Neural cell (in vitro differentiated cells): Measurements from ENCODE around the gene WWC2. TPM values are rescaled to one million over a fixed set of nuclear protein-coding genes. Genes with fewer than 3 reads are reported as not detected.

ENCODE experiments used
- H2AFZ ChIP-seq: fragments of 200-600, 300-800 bp; sonication (generic), shearing (Covaris generic); 2 replicates; pipeline ENCODE4 v1.6.0; 2014; ENCODE audit warnings: low read depth, mild to moderate bottlenecking, antibody characterized with exemption, low read length, moderate library complexity
- H3F3A ChIP-seq: fragments of 200-600 bp; shearing (Covaris generic); 2 replicates; pipeline ENCODE4 v1.6.1; 2016; ENCODE audit warnings: mild to moderate bottlenecking, moderate library complexity, mixed read lengths, antibody characterized with exemption, low read length; ENCODE audit not compliant: insufficient read depth, poor library complexity, severe bottlenecking
- H3K27ac ChIP-seq: fragments of 200-600, 300-800 bp; sonication (generic), shearing (Covaris generic); 2 replicates; pipeline ENCODE4 v1.5.1; 2014; ENCODE audit warnings: mild to moderate bottlenecking, low read length, moderate library complexity
- H3K27me3 ChIP-seq: fragments of 300-800, 200-600 bp; sonication (generic), shearing (Covaris generic); 2 replicates; pipeline ENCODE4 v1.6.0; 2014; ENCODE audit warnings: mild to moderate bottlenecking, low read depth, low read length, moderate library complexity; ENCODE audit not compliant: insufficient read depth
- H3K36me3 ChIP-seq: fragments of 300-800, 200-600 bp; sonication (generic), shearing (Covaris generic); 2 replicates; pipeline ENCODE4 v1.5.1; 2014; ENCODE audit warnings: mild to moderate bottlenecking, antibody characterized with exemption, low read length, moderate library complexity; ENCODE audit not compliant: insufficient read depth
- H3K4me2 ChIP-seq: fragments of 300-800, 200-600 bp; sonication (generic), shearing (Covaris generic); 2 replicates; pipeline ENCODE4 v1.6.0; 2014; ENCODE audit warnings: mild to moderate bottlenecking, low read length
- H3K4me3 ChIP-seq: fragments of 300-800, 200-600 bp; sonication (generic), shearing (Covaris generic); 2 replicates; pipeline ENCODE4 v1.5.1; 2014; ENCODE audit warnings: mild to moderate bottlenecking, low read length, moderate library complexity
- H3K79me2 ChIP-seq: fragments of 200-600 bp; shearing (Covaris generic); replicated peaks from 2 replicates; pipeline ENCODE4 v1.6.0; 2014; ENCODE audit warnings: mild to moderate bottlenecking, low read length, moderate library complexity; ENCODE audit not compliant: insufficient read depth
- H3K9ac ChIP-seq: fragments of 300-800, 200-600 bp; sonication (generic), shearing (Covaris generic); 2 replicates; pipeline ENCODE4 v1.6.1; 2016; ENCODE audit warnings: mild to moderate bottlenecking, low read length, mixed read lengths
- H3K9me2 ChIP-seq: fragments of 200-600 bp; shearing (Covaris generic); 2 replicates; pipeline ENCODE4 v1.6.1; 2016; ENCODE audit warnings: mild to moderate bottlenecking, low read length, mixed read lengths; ENCODE audit not compliant: insufficient read depth
- H3K9me3 ChIP-seq: fragments of 200-600, 300-800 bp; sonication (generic), shearing (Covaris generic); 2 replicates; pipeline ENCODE4 v1.6.1; 2016; ENCODE audit warnings: mild to moderate bottlenecking, mixed run types, low read length, moderate library complexity, mixed read lengths
- H4K20me1 ChIP-seq: fragments of 200-600 bp; shearing (Covaris generic); 2 replicates; pipeline ENCODE4 v1.6.1; 2016; ENCODE audit warnings: mild to moderate bottlenecking, mixed run types; ENCODE audit not compliant: insufficient read depth
- EP300 ChIP-seq: fragments of 450-650 bp; conservative IDR thresholded peaks from 2 replicates; pipeline ENCODE4 v1.6.1; 2014; ENCODE audit warnings: antibody characterized with exemption, mild to moderate bottlenecking, moderate library complexity; ENCODE audit not compliant: poor library complexity, severe bottlenecking
- EZH2 ChIP-seq: fragments of 200-600, 300-800 bp; shearing (Covaris generic), sonication (generic); IDR thresholded peaks from 2 replicates; pipeline ENCODE4 v1.6.1; 2014; ENCODE audit warnings: antibody characterized with exemption, low read length, borderline replicate concordance, mild to moderate bottlenecking; ENCODE audit not compliant: insufficient read depth, poor library complexity, severe bottlenecking
- MXI1 ChIP-seq: fragments of 450-650 bp; conservative IDR thresholded peaks from 2 replicates; pipeline ENCODE4 v1.6.1; 2014; ENCODE audit warnings: antibody characterized with exemption, mild to moderate bottlenecking; ENCODE audit not compliant: poor library complexity, severe bottlenecking
- POLR2AphosphoS5 ChIP-seq: IDR thresholded peaks from 2 replicates; pipeline ENCODE4 v1.6.1; 2012
- RAD21 ChIP-seq: fragments of 450-650 bp; conservative IDR thresholded peaks from 2 replicates; pipeline ENCODE4 v1.6.1; 2014; ENCODE audit warnings: antibody characterized with exemption, mild to moderate bottlenecking, moderate library complexity
- SMC3 ChIP-seq: fragments of 450-650 bp; conservative IDR thresholded peaks from 2 replicates; pipeline ENCODE4 v1.6.1; 2014; ENCODE audit warnings: antibody characterized with exemption, mild to moderate bottlenecking, moderate library complexity; ENCODE audit not compliant: poor library complexity
- TAF1 ChIP-seq: IDR thresholded peaks from 2 replicates; pipeline ENCODE4 v1.6.1; 2012; ENCODE audit warnings: low read depth
- polyA plus RNA-seq: library from polyadenylated mRNA; depleted of rRNA; stranded (reverse); fragments of >200 nt; gene quantifications from 2 replicates; pipeline ENCODE4 v1.2.3, GENCODE V29; 2014
- TF ChIP-seq, protein P1 (sequence below): fragments of 450-650 bp; IDR thresholded peaks from 2 replicates; pipeline ENCODE4 v1.5.1; 2014; ENCODE audit warnings: antibody characterized with exemption, mild to moderate bottlenecking, moderate library complexity; ENCODE audit not compliant: poor library complexity, severe bottlenecking
- TF ChIP-seq, protein P2 (sequence below): IDR thresholded peaks from 2 replicates; pipeline ENCODE4 v1.6.1; 2012; ENCODE audit warnings: borderline replicate concordance

WWC2 gene
- polyA plus RNA-seq, 1 donor from 2014 or later: 5.7 TPM

DNA sequence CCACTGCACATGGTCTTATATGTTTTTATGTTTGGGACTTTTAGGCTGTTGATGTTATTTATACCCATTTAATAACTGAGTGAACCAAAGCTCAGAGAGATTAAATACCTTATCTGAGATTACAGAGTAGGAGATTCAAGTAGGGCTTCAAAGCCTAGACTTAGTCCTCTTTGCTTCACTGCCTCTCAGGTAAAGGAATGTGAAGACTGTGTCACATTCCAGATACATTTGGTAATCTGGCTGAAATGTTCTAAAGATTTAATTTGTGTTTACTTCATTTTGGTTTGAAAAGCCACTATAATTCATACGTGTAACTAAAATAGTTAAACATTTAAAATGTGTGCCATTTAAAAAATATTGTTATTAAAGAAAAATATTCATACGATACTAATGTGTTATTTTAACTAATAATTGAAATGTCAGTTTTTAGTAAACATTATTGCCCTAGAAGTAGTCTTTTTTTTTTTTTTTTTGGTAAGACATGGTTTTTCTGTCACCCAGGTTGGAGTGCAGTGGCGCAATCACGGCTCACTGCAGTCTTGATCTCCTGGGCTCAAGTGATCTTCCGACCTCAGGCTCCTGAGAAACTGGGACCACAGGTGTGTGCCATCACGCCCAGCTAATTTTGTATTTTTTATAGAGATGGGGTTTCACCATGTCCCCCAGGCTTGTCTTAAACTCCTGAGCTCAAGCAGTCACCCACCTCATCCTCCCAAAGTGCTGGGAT is 54.3 kb downstream of the WWC2 start:
- no peaks in the 10 kb centered on the region for H3F3A ChIP-seq

DNA sequence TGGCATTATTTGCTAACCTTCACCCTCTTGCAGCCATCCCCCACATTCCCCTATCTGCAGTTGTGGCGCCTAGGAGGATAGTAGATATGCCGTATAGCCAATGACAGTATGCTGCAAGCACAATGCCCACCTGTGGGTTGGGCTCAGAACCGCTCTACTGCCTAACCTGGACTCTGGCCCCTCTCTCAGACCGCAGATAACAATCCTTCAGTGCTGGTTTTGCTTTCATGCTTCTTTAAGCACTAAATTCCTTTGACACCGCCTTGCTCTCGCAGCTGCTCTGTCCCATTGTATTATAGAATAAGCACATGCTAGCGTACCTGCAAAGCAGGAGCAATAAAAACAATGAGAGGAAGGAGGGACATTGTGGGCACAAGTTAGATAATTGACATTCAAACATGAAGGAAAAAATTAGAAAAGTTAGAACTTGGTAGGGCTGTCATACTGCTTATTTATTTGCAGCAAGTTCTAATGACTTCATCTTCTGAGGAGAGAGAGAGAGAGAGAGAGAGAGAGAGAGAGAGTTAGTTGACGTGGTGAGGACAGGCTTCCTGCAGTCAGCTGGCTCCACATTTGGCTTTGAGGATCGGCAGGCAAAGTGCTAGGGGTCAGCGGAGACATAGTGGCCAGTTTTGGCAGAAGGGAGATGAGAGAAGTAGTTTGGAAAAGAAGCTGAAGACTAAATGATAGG is 55.8 kb downstream of the WWC2 start:
- Histone ChIP-seq H3K27ac (no peak overlapping the region), H3K9me2 (no peaks in the 10 kb centered on the region), H3K36me3 (no peaks in the 10 kb centered on the region), H2AFZ (no peak overlapping the region), H3K4me2 (no peak overlapping the region), H3K27me3 (no peaks in the 10 kb centered on the region), H3K9ac (no peak overlapping the region), H3K9me3 (no peaks in the 10 kb centered on the region), H3F3A (no peaks in the 10 kb centered on the region), H4K20me1 (no peaks in the 10 kb centered on the region), H3K79me2 (no peaks in the 10 kb centered on the region), H3K4me3 (no peak overlapping the region)
- TF ChIP-seq EZH2 (no peak), EP300 (no peak), MXI1 (no peak), TAF1 (no peak)

More for the DNA sequence above, 54.3 kb downstream of the WWC2 start:
- Histone ChIP-seq H3K9ac (no peak overlapping the region), H3K79me2 (no peaks in the 10 kb centered on the region), H3K9me2 (no peaks in the 10 kb centered on the region), H4K20me1 (no peaks in the 10 kb centered on the region), H3K27me3 (no peaks in the 10 kb centered on the region), H3K4me3 (no peak overlapping the region), H3K4me2 (no peak overlapping the region), H3K27ac (no peak overlapping the region), H2AFZ (no peak overlapping the region), H3K36me3 (no peaks in the 10 kb centered on the region), H3K9me3 (no peaks in the 10 kb centered on the region)
- TF ChIP-seq EZH2 (no peak), TAF1 (no peak), RAD21 (no peak), SMC3 (no peak), POLR2AphosphoS5 (no peak), EP300 (no peak), MXI1 (no peak)
- TF ChIP-seq, protein P1, sequence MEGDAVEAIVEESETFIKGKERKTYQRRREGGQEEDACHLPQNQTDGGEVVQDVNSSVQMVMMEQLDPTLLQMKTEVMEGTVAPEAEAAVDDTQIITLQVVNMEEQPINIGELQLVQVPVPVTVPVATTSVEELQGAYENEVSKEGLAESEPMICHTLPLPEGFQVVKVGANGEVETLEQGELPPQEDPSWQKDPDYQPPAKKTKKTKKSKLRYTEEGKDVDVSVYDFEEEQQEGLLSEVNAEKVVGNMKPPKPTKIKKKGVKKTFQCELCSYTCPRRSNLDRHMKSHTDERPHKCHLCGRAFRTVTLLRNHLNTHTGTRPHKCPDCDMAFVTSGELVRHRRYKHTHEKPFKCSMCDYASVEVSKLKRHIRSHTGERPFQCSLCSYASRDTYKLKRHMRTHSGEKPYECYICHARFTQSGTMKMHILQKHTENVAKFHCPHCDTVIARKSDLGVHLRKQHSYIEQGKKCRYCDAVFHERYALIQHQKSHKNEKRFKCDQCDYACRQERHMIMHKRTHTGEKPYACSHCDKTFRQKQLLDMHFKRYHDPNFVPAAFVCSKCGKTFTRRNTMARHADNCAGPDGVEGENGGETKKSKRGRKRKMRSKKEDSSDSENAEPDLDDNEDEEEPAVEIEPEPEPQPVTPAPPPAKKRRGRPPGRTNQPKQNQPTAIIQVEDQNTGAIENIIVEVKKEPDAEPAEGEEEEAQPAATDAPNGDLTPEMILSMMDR: no peak
- TF ChIP-seq, protein P2, sequence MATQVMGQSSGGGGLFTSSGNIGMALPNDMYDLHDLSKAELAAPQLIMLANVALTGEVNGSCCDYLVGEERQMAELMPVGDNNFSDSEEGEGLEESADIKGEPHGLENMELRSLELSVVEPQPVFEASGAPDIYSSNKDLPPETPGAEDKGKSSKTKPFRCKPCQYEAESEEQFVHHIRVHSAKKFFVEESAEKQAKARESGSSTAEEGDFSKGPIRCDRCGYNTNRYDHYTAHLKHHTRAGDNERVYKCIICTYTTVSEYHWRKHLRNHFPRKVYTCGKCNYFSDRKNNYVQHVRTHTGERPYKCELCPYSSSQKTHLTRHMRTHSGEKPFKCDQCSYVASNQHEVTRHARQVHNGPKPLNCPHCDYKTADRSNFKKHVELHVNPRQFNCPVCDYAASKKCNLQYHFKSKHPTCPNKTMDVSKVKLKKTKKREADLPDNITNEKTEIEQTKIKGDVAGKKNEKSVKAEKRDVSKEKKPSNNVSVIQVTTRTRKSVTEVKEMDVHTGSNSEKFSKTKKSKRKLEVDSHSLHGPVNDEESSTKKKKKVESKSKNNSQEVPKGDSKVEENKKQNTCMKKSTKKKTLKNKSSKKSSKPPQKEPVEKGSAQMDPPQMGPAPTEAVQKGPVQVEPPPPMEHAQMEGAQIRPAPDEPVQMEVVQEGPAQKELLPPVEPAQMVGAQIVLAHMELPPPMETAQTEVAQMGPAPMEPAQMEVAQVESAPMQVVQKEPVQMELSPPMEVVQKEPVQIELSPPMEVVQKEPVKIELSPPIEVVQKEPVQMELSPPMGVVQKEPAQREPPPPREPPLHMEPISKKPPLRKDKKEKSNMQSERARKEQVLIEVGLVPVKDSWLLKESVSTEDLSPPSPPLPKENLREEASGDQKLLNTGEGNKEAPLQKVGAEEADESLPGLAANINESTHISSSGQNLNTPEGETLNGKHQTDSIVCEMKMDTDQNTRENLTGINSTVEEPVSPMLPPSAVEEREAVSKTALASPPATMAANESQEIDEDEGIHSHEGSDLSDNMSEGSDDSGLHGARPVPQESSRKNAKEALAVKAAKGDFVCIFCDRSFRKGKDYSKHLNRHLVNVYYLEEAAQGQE: no peak
